ENCODE data around the gene LSP1.

Gene LSP1

GRCh38 chr11:1864831-1865665 lies 12.2 kb downstream of the LSP1 start:
- Histone ChIP-seq H3K36me3 (ENCODE audit: low read depth) (no peaks in the 10 kb centered on the region), H3K4me1 (ENCODE audit: insufficient read depth, poor library complexity, severe bottlenecking) (peaks cover 18% of the 10 kb centered on the region), H3K27ac (ENCODE audit: poor library complexity, severe bottlenecking) (no peak overlapping the region), H3K9me3 (ENCODE audit: severe bottlenecking) (no peaks in the 10 kb centered on the region), H3K27me3 (ENCODE audit: insufficient read depth, poor library complexity, severe bottlenecking) (no peaks in the 10 kb centered on the region), H3K4me3 (ENCODE audit: severe bottlenecking) (no peak overlapping the region)
- DNase-seq (ENCODE audit: low spot score) (no peak), ATAC-seq (ENCODE audit: low read depth) (no peak)
- no peak for TF ChIP-seq CTCF (IDR thresholded peaks at IDR 0.05; ENCODE audit: poor library complexity, severe bottlenecking)

DNA sequence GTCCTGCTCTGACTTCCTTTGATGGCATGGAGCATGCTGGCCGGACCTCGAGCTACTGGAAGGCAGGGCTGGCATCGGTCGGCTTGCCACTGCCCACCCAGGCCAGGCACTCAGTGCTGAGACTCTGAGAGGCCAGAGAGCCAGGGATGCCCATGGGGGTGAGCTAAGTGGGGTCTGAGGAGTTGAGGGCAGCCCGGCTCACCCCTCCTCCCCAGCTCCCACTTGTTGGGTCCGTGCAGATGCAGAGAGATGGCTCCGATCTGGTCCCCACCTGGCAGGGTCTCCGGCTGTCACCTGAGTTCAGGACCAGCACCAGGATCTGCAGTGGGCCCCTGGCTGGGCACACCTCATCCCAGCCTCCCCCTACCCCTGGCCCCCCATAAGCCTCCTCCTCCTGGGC lies 13.3 kb downstream of the LSP1 start:
- ATAC-seq (ENCODE audit: low read depth) (no peak), DNase-seq (ENCODE audit: low spot score) (no peak)
- no peaks in the 10 kb centered on the region for H3K9me3 ChIP-seq (ENCODE audit: severe bottlenecking)
- TF ChIP-seq CTCF (IDR thresholded peaks at IDR 0.05; ENCODE audit: poor library complexity, severe bottlenecking): no peak
- H3K36me3 ChIP-seq (ENCODE audit: low read depth): no peaks in the 10 kb centered on the region
- H3K4me1 ChIP-seq (ENCODE audit: insufficient read depth, poor library complexity, severe bottlenecking): peaks cover 18% of the 10 kb centered on the region
- no peak overlapping the region for H3K4me3 ChIP-seq (ENCODE audit: severe bottlenecking)
- H3K27ac ChIP-seq (ENCODE audit: poor library complexity, severe bottlenecking): no peak overlapping the region
- no peaks in the 10 kb centered on the region for H3K27me3 ChIP-seq (ENCODE audit: insufficient read depth, poor library complexity, severe bottlenecking)

DNA sequence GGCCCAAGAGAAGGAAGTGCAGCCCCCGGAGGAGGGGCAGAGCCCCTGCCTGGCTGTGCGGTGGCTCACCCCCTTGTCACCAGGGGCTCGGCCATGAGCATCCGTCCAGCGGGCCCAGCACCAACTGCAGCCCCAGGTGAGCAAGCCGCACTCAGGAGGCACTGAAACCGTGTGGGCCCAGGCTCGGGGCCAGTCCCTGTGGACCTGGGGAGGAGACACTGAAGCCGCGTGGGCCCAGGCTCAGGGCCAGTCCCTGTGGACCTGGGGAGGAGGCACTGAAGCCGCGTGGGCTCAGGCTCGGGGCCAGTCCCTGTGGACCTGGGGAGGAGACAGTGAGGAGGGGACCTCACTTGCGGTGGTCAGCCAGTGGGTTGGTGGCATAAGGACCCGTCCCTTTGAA lies 13.9 kb downstream of the LSP1 start:
- no peak overlapping the region for H3K27ac ChIP-seq (ENCODE audit: poor library complexity, severe bottlenecking)
- no peaks in the 10 kb centered on the region for H3K9me3 ChIP-seq (ENCODE audit: severe bottlenecking)
- no peaks in the 10 kb centered on the region for H3K27me3 ChIP-seq (ENCODE audit: insufficient read depth, poor library complexity, severe bottlenecking)
- peaks cover 18% of the 10 kb centered on the region for H3K4me1 ChIP-seq (ENCODE audit: insufficient read depth, poor library complexity, severe bottlenecking)
- DNase-seq (ENCODE audit: low spot score) (no peak), ATAC-seq (ENCODE audit: low read depth) (no peak)
- H3K36me3 ChIP-seq (ENCODE audit: low read depth): no peaks in the 10 kb centered on the region
- no peak overlapping the region for H3K4me3 ChIP-seq (ENCODE audit: severe bottlenecking)
- no peak for TF ChIP-seq CTCF (IDR thresholded peaks at IDR 0.05; ENCODE audit: poor library complexity, severe bottlenecking)

GRCh38 chr11:1867381-1867780 lies 14.5 kb downstream of the LSP1 start:
- H3K4me3 ChIP-seq (ENCODE audit: severe bottlenecking): no peak overlapping the region
- no peaks in the 10 kb centered on the region for H3K27me3 ChIP-seq (ENCODE audit: insufficient read depth, poor library complexity, severe bottlenecking)
- no peaks in the 10 kb centered on the region for H3K9me3 ChIP-seq (ENCODE audit: severe bottlenecking)
- ATAC-seq (ENCODE audit: low read depth): no peak
- H3K4me1 ChIP-seq (ENCODE audit: insufficient read depth, poor library complexity, severe bottlenecking): peaks cover 18% of the 10 kb centered on the region
- DNase-seq (ENCODE audit: low spot score): no peak
- TF ChIP-seq CTCF (IDR thresholded peaks at IDR 0.05; ENCODE audit: poor library complexity, severe bottlenecking): no peak
- H3K36me3 ChIP-seq (ENCODE audit: low read depth): no peaks in the 10 kb centered on the region
- H3K27ac ChIP-seq (ENCODE audit: poor library complexity, severe bottlenecking): no peak overlapping the region

GRCh38 chr11:1868056-1868635 lies 15.3 kb downstream of the LSP1 start:
- no peak overlapping the region for H3K4me3 ChIP-seq (ENCODE audit: severe bottlenecking)
- no peaks in the 10 kb centered on the region for H3K36me3 ChIP-seq (ENCODE audit: low read depth)
- DNase-seq (ENCODE audit: low spot score): no peak
- no peak for TF ChIP-seq CTCF (IDR thresholded peaks at IDR 0.05; ENCODE audit: poor library complexity, severe bottlenecking)
- H3K27me3 ChIP-seq (ENCODE audit: insufficient read depth, poor library complexity, severe bottlenecking): no peaks in the 10 kb centered on the region
- peaks cover 17% of the 10 kb centered on the region for H3K4me1 ChIP-seq (ENCODE audit: insufficient read depth, poor library complexity, severe bottlenecking)
- no peak overlapping the region for H3K27ac ChIP-seq (ENCODE audit: poor library complexity, severe bottlenecking)
- ATAC-seq (ENCODE audit: low read depth): no peak
- no peaks in the 10 kb centered on the region for H3K9me3 ChIP-seq (ENCODE audit: severe bottlenecking)

Measured in RWPE2 (cell line).